ENCODE measurements around the gene KRT28. TPM values are rescaled to one million over a fixed set of nuclear protein-coding genes. Genes with fewer than 3 reads are reported as not detected.

The KRT28 gene
- total RNA-seq, 1 experiment from 2014 or later, result not detected

DNA sequence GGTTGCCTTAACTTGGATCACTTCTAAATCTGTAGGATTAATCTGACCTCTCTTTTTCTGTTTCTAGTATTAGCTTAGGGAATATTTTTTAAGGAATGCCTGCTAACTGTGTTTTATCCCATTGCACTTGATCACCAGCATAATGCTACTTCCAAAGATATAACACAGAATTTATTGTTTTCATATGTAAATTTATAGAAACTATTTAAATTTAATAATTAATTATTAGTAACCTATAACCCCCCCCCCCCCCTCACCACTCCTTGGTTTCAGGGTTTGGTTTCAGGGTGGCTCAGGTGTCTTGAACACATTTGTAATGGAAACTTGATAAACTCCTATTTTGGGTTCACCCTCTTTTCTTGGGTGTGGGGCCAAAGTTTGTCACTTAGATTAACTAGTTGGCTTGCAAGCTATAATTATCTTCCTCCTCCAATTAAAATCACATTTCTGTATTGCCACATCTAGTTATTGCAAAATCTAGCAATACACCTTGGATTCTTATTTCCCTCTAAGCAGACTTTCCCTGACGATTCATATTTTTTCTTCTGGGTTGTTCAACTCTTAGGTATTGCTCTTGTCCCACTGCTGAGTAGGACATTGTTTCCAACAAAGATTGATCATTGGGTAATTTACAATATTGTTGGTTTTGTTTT, 49.0 kb upstream of the KRT28 start:
- BruUV-seq (replicated peaks), result no TSS peak
- H3K9me3 ChIP-seq (ENCODE audit: control insufficient read depth, insufficient read depth, low read depth, low read length), result no peaks in the 10 kb centered on the region
- H3K36me3 ChIP-seq (ENCODE audit: control insufficient read depth, insufficient read depth, low read length), result no peaks in the 10 kb centered on the region
- ATAC-seq, result no peak
- no peak for DNase-seq (ENCODE audit: low read depth, low spot score)
- no peak overlapping the region for H3K4me3 ChIP-seq (ENCODE audit: low read depth in 2 of 2, low read length in 2 of 2)
- TF ChIP-seq SIN3A (IDR thresholded peaks at IDR 0.05; ENCODE audit: borderline replicate concordance, insufficient read depth, low read depth, low read length) (no peak), TCF7L2 (IDR thresholded peaks at IDR 0.05; ENCODE audit: low read depth, low read length) (no peak)
- in situ Hi-C loops (cut with HindIII; ENCODE audit: low pct_unique_long_range_greater_than_20kb, low sequenced_read_pairs), result no loop called here
- peaks cover 3% of the 10 kb centered on the region; the same call in 1 of the 2 replicates for H3K27me3 ChIP-seq (ENCODE audit: control insufficient read depth, insufficient read depth, low read length)
- H3K27ac ChIP-seq (ENCODE audit: low read length), result no peak overlapping the region
- POLR2A ChIA-PET, result no interaction called here
- intact Hi-C loops (cut with micrococcal nuclease; ENCODE audit: unreplicated experiment), result no loop called here
- CTCF ChIA-PET, result interaction anchor here (0.7 kb wide), 1 partner anchor 149 kb away, joined by 12 read pairs; no protein-coding TSS in a partner anchor
- no peaks in the 10 kb centered on the region for H3K4me1 ChIP-seq (ENCODE audit: control insufficient read depth, insufficient read depth, low read length)

DNA sequence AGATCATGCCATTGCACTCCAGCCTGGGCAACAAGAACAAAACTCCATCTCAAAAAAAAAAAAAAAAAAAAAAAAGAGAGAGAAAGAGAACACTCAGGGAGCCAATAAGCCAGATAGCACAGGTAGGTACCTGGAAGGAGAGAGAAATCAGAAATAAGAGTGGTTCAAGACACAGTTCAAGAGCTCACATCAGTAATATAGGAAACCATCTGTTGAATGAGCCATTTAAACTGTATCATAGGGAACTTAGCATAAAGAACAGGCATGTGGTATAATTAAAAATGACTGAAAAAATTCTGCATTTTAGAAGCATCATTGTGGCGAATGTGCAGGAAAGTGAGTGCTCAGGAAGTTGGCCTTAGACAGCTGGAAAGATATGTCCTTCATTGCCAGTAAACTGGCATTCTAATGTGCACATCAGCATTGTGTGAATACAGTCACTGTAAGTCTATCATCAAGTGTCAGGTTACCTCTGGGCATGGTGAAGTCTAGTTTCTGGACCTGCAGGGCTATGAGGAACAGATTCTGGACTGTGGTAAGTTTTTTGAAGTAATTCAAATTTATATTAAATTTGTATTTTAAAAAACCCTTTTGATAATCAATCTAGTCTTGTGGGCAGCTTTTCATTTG, 46.9 kb upstream of the KRT28 start:
- no peak for DNase-seq (ENCODE audit: low read depth, low spot score)
- no peaks in the 10 kb centered on the region for H3K36me3 ChIP-seq (ENCODE audit: control insufficient read depth, insufficient read depth, low read length)
- BruUV-seq (replicated peaks), result no TSS peak
- TF ChIP-seq POLR2AphosphoS5 (IDR thresholded peaks at IDR 0.05; ENCODE audit: low read depth, low read length) (no peak), SIN3A (IDR thresholded peaks at IDR 0.05; ENCODE audit: borderline replicate concordance, insufficient read depth, low read depth, low read length) (no peak), TCF7L2 (IDR thresholded peaks at IDR 0.05; ENCODE audit: low read depth, low read length) (no peak)
- TF ChIP-seq, protein P1, sequence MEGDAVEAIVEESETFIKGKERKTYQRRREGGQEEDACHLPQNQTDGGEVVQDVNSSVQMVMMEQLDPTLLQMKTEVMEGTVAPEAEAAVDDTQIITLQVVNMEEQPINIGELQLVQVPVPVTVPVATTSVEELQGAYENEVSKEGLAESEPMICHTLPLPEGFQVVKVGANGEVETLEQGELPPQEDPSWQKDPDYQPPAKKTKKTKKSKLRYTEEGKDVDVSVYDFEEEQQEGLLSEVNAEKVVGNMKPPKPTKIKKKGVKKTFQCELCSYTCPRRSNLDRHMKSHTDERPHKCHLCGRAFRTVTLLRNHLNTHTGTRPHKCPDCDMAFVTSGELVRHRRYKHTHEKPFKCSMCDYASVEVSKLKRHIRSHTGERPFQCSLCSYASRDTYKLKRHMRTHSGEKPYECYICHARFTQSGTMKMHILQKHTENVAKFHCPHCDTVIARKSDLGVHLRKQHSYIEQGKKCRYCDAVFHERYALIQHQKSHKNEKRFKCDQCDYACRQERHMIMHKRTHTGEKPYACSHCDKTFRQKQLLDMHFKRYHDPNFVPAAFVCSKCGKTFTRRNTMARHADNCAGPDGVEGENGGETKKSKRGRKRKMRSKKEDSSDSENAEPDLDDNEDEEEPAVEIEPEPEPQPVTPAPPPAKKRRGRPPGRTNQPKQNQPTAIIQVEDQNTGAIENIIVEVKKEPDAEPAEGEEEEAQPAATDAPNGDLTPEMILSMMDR (IDR thresholded peaks at IDR 0.05), result no peak
- TF ChIP-seq, protein P2, sequence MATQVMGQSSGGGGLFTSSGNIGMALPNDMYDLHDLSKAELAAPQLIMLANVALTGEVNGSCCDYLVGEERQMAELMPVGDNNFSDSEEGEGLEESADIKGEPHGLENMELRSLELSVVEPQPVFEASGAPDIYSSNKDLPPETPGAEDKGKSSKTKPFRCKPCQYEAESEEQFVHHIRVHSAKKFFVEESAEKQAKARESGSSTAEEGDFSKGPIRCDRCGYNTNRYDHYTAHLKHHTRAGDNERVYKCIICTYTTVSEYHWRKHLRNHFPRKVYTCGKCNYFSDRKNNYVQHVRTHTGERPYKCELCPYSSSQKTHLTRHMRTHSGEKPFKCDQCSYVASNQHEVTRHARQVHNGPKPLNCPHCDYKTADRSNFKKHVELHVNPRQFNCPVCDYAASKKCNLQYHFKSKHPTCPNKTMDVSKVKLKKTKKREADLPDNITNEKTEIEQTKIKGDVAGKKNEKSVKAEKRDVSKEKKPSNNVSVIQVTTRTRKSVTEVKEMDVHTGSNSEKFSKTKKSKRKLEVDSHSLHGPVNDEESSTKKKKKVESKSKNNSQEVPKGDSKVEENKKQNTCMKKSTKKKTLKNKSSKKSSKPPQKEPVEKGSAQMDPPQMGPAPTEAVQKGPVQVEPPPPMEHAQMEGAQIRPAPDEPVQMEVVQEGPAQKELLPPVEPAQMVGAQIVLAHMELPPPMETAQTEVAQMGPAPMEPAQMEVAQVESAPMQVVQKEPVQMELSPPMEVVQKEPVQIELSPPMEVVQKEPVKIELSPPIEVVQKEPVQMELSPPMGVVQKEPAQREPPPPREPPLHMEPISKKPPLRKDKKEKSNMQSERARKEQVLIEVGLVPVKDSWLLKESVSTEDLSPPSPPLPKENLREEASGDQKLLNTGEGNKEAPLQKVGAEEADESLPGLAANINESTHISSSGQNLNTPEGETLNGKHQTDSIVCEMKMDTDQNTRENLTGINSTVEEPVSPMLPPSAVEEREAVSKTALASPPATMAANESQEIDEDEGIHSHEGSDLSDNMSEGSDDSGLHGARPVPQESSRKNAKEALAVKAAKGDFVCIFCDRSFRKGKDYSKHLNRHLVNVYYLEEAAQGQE (IDR thresholded peaks at IDR 0.05; ENCODE audit: insufficient read depth in 1 of 2, low read depth in 2 of 2, low read length in 1 of 2), result no peak
- in situ Hi-C loops (cut with HindIII; ENCODE audit: low pct_unique_long_range_greater_than_20kb, low sequenced_read_pairs) (no loop called here), intact Hi-C loops (cut with micrococcal nuclease; ENCODE audit: unreplicated experiment) (no loop called here)
- H3K4me3 ChIP-seq (ENCODE audit: low read depth in 2 of 2, low read length in 2 of 2), result no peak overlapping the region
- H3K4me1 ChIP-seq (ENCODE audit: control insufficient read depth, insufficient read depth, low read length), result no peaks in the 10 kb centered on the region
- ChIA-PET POLR2A (interaction anchor here (0.6 kb wide), 2 partner anchors 154 to 206 kb away, joined by 6 to 8 read pairs; no protein-coding TSS in a partner anchor), CTCF (interaction anchor here (1.9 kb wide), 1 partner anchor 702 kb away, joined by 6 read pairs; no protein-coding TSS in a partner anchor)
- peaks cover 3% of the 10 kb centered on the region; the same call in 1 of the 2 replicates for H3K27me3 ChIP-seq (ENCODE audit: control insufficient read depth, insufficient read depth, low read length)
- no peak overlapping the region for H3K27ac ChIP-seq (ENCODE audit: low read length)
- H3K9me3 ChIP-seq (ENCODE audit: control insufficient read depth, insufficient read depth, low read depth, low read length), result no peaks in the 10 kb centered on the region
- ATAC-seq, result no peak

All from Panc1 (cell line).